HCEC 1CT (cell line): ENCODE measurements around the gene NRXN3.

Experiments used
- DNase-seq: peaks from one replicate; pipeline ENCODE4 v3.0.0-alpha.2; 2017

Gene NRXN3

GRCh38 chr14:79608446-79608845, 1438.3 kb downstream of the NRXN3 start:
- DNase-seq, result no peak

GRCh38 chr14:79613625-79614024, 1443.5 kb downstream of the NRXN3 start:
- no peak for DNase-seq

GRCh38 chr14:79614448-79614847, 1444.3 kb downstream of the NRXN3 start:
- no peak for DNase-seq

GRCh38 chr14:79627058-79627457, 1456.9 kb downstream of the NRXN3 start:
- DNase-seq, result no peak

- peak; percentile 3 for DNase-seq
Observed at GRCh38 chr14:79629411-79630287, 1459.5 kb downstream of the NRXN3 start.

- peak; percentile 25 for DNase-seq
Observed at GRCh38 chr14:79630288-79630960, 1460.3 kb downstream of the NRXN3 start.

GRCh38 chr14:79631276-79631675, 1461.1 kb downstream of the NRXN3 start:
- no peak for DNase-seq

GRCh38 chr14:79638672-79639266, 1468.6 kb downstream of the NRXN3 start:
- DNase-seq, result no peak

GRCh38 chr14:79639613-79640012, 1469.4 kb downstream of the NRXN3 start:
- no peak for DNase-seq

- DNase-seq, result no peak
Observed at GRCh38 chr14:79641371-79641770, 1471.2 kb downstream of the NRXN3 start.

GRCh38 chr14:79643132-79643531, 1473.0 kb downstream of the NRXN3 start:
- DNase-seq, result no peak

- DNase-seq, result no peak
Observed at GRCh38 chr14:79645753-79646362, 1475.7 kb downstream of the NRXN3 start.

- DNase-seq, result no peak
Observed at GRCh38 chr14:79649856-79650255, 1479.7 kb downstream of the NRXN3 start.

- no peak for DNase-seq
Observed at GRCh38 chr14:79652513-79653307, 1482.5 kb downstream of the NRXN3 start.

GRCh38 chr14:79656056-79656455, 1485.9 kb downstream of the NRXN3 start:
- no peak for DNase-seq

- no peak for DNase-seq
Observed at GRCh38 chr14:79656496-79656895, 1486.3 kb downstream of the NRXN3 start.

GRCh38 chr14:79658221-79658620, 1488.0 kb downstream of the NRXN3 start:
- DNase-seq, result no peak

- DNase-seq, result no peak
Observed at GRCh38 chr14:79658769-79659168, 1488.6 kb downstream of the NRXN3 start.

GRCh38 chr14:79660053-79660939, 1490.1 kb downstream of the NRXN3 start:
- DNase-seq, result no peak

GRCh38 chr14:79661752-79662151, 1491.6 kb downstream of the NRXN3 start:
- DNase-seq, result no peak

GRCh38 chr14:79663453-79663852, 1493.3 kb downstream of the NRXN3 start:
- DNase-seq, result no peak
